Brain microvascular endothelial cell (primary cell): ENCODE measurements around the gene COLQ.

Experiments used
- DNase-seq: peaks from one replicate; pipeline ENCODE4 v3.0.0-alpha.2; 2020
- H3K27ac ChIP-seq: fragments of 250-450 bp; sonication (Bioruptor Pico); 2 replicates; pipeline ENCODE4 v1.5.1; 2020; ENCODE audit warnings: mild to moderate bottlenecking, moderate library complexity
- H3K27me3 ChIP-seq: fragments of 250-450 bp; sonication (Bioruptor Pico); replicated peaks from 2 replicates; pipeline ENCODE4 v1.5.1; 2020; ENCODE audit warnings: mild to moderate bottlenecking
- H3K36me3 ChIP-seq: fragments of 250-450 bp; sonication (Bioruptor Pico); replicated peaks from 2 replicates; pipeline ENCODE4 v1.5.1; 2020; ENCODE audit warnings: mild to moderate bottlenecking
- H3K4me3 ChIP-seq: 2 replicates; pipeline ENCODE4 v1.5.1; 2011; ENCODE audit warnings: low read depth, mild to moderate bottlenecking, control low read depth, low read length, moderate library complexity
- in situ Hi-C: cut with HindIII; loops from 2 replicates; pipeline ENCODE4 v1.10.0; 2017; ENCODE audit warnings: low sequenced_read_pairs, low pct_ligation_motif_present
- TF ChIP-seq, protein P1 (sequence below): IDR thresholded peaks from 2 replicates; pipeline ENCODE4 v1.5.1; 2011; ENCODE audit warnings: low read depth, mild to moderate bottlenecking, moderate library complexity, low read length, control low read depth, inconsistent platforms; ENCODE audit errors: missing control alignments

Gene COLQ

DNA sequence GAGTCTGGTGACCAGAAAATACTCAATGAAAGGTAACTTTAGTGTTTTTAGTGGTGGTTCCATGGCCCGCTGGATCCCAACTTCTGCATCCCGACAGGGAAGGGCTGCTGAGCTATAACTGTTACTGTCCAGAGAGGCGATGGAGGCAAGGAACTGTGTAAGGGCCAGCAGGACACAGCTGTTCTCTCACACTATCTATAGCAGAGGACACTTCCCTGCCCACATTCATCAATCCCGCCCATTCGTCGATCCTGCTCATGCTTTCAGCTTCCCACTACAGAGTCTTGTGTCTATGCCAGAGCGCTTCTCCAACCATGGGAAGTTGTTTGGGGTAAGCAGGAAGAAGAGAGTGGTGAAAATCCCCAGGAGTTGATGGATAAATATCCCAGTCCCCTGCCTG is 8.4 kb downstream of the COLQ start:
- in situ Hi-C loops = no loop called here
- TF ChIP-seq, protein P1, sequence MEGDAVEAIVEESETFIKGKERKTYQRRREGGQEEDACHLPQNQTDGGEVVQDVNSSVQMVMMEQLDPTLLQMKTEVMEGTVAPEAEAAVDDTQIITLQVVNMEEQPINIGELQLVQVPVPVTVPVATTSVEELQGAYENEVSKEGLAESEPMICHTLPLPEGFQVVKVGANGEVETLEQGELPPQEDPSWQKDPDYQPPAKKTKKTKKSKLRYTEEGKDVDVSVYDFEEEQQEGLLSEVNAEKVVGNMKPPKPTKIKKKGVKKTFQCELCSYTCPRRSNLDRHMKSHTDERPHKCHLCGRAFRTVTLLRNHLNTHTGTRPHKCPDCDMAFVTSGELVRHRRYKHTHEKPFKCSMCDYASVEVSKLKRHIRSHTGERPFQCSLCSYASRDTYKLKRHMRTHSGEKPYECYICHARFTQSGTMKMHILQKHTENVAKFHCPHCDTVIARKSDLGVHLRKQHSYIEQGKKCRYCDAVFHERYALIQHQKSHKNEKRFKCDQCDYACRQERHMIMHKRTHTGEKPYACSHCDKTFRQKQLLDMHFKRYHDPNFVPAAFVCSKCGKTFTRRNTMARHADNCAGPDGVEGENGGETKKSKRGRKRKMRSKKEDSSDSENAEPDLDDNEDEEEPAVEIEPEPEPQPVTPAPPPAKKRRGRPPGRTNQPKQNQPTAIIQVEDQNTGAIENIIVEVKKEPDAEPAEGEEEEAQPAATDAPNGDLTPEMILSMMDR = no peak
- H3K27ac ChIP-seq = no peak overlapping the region
- no peak overlapping the region for H3K4me3 ChIP-seq
- no peaks in the 10 kb centered on the region for H3K27me3 ChIP-seq
- H3K36me3 ChIP-seq = no peaks in the 10 kb centered on the region
- no peak for DNase-seq

DNA sequence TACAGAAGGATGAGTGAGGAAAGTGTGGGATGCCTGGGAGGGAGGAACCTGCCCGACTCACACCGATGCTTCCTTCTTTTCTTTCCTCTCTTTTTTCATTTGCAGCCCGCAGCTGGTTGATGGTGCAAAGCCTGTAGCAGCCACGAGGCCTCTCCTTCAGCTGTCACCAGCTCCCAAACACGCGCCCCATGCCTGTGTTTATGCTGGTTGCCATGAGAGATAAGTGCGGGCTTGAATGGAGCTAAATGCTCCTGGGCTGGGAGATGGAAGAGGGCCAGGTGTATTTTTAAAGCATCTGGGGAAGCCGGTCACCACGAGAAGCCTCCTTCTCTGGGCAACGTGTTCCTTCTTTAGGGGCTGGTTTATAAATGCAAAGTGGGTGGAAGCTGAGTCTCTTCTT is 9.3 kb downstream of the COLQ start:
- Histone ChIP-seq H3K27me3 (no peaks in the 10 kb centered on the region), H3K36me3 (no peaks in the 10 kb centered on the region), H3K4me3 (no peak overlapping the region), H3K27ac (no peak overlapping the region)
- TF ChIP-seq, protein P1 = no peak
- no peak for DNase-seq
- in situ Hi-C loops = no loop called here

DNA sequence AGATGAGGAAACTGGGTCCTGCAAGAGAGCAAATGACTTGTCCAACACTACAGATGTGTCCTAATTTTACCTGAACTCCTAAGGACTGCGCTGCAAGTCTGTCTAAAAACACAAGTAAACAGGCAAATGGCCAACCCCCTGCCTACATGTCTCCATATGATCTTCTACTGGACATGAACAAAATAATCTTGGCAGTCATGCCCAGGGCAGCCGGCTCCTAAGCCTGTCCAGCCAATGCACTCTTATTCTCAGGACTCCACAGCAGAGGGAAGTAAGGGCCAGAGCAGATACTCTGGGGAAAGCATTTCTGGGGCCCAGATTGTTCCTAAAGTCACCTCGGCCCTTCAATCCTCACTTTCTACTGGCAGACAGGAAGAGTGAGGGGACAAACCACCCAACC is 10.3 kb downstream of the COLQ start:
- no peaks in the 10 kb centered on the region for H3K36me3 ChIP-seq
- no peak overlapping the region for H3K4me3 ChIP-seq
- TF ChIP-seq, protein P1 = no peak
- in situ Hi-C loops = no loop called here
- H3K27ac ChIP-seq = no peak overlapping the region
- H3K27me3 ChIP-seq = no peaks in the 10 kb centered on the region
- no peak for DNase-seq

DNA sequence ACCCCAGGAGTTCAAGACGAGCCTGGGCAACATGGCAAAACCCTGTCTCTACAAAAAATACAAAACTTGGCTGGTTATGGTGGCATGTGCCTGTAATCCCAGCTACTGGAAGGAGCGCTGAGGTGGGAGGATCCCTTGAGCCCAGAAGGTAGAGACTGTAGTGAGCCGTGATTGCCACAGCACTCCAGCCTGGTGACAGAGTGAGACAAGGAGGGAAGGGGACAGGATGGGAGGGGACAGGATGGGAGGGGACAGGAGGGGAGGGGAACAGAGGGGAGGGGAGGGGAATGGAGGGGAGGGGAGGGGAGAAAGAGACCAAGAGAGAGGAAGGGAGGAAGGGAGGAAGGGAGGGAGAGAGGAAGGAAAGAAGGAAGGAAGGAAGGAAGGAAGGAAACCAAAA is 11.0 kb downstream of the COLQ start:
- Histone ChIP-seq H3K36me3 (no peaks in the 10 kb centered on the region), H3K4me3 (no peak overlapping the region), H3K27me3 (no peaks in the 10 kb centered on the region), H3K27ac (no peak overlapping the region)
- no peak for DNase-seq
- in situ Hi-C loops = no loop called here
- TF ChIP-seq, protein P1 = no peak

DNA sequence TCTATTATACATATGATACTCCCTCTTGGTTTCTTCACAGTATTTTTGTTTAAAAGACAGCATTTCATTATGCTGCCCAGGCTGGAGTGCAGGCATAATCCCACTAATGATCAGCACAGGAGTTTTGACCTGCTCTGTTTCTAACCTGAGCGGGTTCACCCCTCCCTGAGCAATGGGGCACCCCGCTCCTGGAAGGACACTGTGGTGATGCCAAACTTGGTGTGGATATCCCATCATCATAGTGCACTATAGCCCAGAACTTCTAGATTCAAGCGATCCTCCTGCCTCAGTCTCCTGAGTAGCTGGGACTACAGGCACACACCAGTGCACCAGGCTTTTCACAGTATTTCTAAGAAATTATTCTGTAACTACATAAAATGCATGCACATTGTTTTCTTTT is 14.9 kb downstream of the COLQ start:
- in situ Hi-C loops = no loop called here
- H3K36me3 ChIP-seq = no peaks in the 10 kb centered on the region
- H3K4me3 ChIP-seq = no peak overlapping the region
- no peak for DNase-seq
- H3K27me3 ChIP-seq = no peaks in the 10 kb centered on the region
- H3K27ac ChIP-seq = no peak overlapping the region
- TF ChIP-seq, protein P1 = no peak

DNA sequence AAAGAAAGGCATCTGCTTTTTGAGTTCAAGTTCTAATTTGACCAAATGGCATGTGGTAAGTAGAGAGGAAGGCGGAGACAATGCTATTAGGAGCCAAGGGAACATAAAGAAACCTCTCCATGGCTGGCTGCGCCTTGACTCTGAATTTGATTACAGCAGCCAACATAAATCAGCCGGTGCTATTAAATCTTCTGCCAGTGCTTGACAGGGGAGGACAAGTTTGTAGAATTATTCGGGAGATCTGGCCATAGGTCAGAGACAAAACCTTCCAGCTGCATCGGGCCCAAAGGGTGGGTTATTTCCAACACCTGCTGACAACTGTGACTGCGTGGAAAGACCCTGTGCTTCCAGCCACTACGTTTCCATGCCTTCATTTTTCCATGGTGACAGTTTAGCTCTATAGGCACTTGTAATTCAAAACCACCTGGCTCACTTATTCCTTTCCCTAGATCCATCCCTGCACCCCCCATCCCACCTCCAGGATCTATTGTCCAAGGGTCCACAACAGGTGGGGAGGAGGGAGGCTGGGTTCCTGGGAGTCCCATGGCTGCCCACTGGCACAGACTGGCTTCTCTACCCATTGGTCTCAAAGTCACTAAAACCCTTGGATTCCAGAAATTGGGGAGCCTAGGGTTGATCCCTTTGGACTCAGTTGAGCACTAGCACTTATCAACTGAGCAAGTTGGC is 15.9 kb downstream of the COLQ start:
- TF ChIP-seq, protein P1 = no peak
- DNase-seq = no peak
- Histone ChIP-seq H3K4me3 (no peak overlapping the region), H3K36me3 (no peaks in the 10 kb centered on the region), H3K27me3 (no peaks in the 10 kb centered on the region), H3K27ac (no peak overlapping the region)
- in situ Hi-C loops = no loop called here
